H1 (cell line): Measurements from ENCODE around the gene ADCY1. TPM values are rescaled to one million over a fixed set of nuclear protein-coding genes. Genes with fewer than 3 reads are reported as not detected.
"Not testable (repeated sequence)": the region's sequence is repeated elsewhere in the genome, so short reads cannot be mapped to it uniquely, and the experiment has no call there.

Experiments
- CTCF ChIA-PET: fragments of 300-600 bp; sonication (Branson Sonifier 250); formaldehyde crosslinking; loops from one replicate; lab custom pipeline; 2021; ENCODE audit not compliant: partially characterized antibody; lab: Charles Lee
- POLR2A ChIA-PET: fragments of 300-600 bp; sonication (Branson Sonifier 250); formaldehyde crosslinking; loops from one replicate; lab custom pipeline; 2021; ENCODE audit warnings: inconsistent platforms; ENCODE audit not compliant: partially characterized antibody; lab: Charles Lee
- DNase-seq, 2 experiments: peaks; one replicate each; pipeline versions ENCODE4 v3.0.0 to v3.0.0-alpha.2; 2010 to 2022; ENCODE audit warnings: low spot score in 2 of 2, low read depth in 1 of 2, mixed read lengths in 1 of 2
- FAIRE-seq: peaks from 2 replicates; lab custom pipeline; 2011; peaks lifted over from hg19 to GRCh38; lab: Jason Lieb, UNC
- H2AFZ ChIP-seq: 2 replicates; pipeline ENCODE4 v1.8.1; 2012; ENCODE audit warnings: low read length, inconsistent platforms
- H2AK5ac ChIP-seq: 2 replicates; pipeline ENCODE4 v1.6.1; 2013; ENCODE audit warnings: low read depth, low read length
- H2BK120ac ChIP-seq: replicated peaks from 2 replicates; pipeline ENCODE3; 2013; ENCODE audit warnings: low read depth, low read length, inconsistent platforms
- H2BK12ac ChIP-seq: 2 replicates; pipeline ENCODE4 v1.6.1; 2013; ENCODE audit warnings: low read depth, low read length
- H2BK15ac ChIP-seq: 2 replicates; pipeline ENCODE4 v1.6.1; 2013; ENCODE audit warnings: low read length
- H2BK20ac ChIP-seq: 2 replicates; pipeline ENCODE4 v1.6.1; 2013; ENCODE audit warnings: low read length
- H2BK5ac ChIP-seq: 2 replicates; pipeline ENCODE4 v1.6.1; 2013; ENCODE audit warnings: low read depth, low read length
- H3K14ac ChIP-seq: 2 replicates; pipeline ENCODE4 v1.6.1; 2013; ENCODE audit warnings: inconsistent platforms; ENCODE audit not compliant: insufficient read length
- H3K18ac ChIP-seq: 2 replicates; pipeline ENCODE4 v1.6.1; 2013; ENCODE audit warnings: low read length; ENCODE audit errors: extremely low read depth
- H3K23ac ChIP-seq: 2 replicates; pipeline ENCODE4 v1.6.1; 2013; ENCODE audit warnings: inconsistent platforms; ENCODE audit not compliant: insufficient read length
- H3K23me2 ChIP-seq: 2 replicates; pipeline ENCODE4 v1.6.1; 2013; ENCODE audit warnings: low read depth, low read length
- H3K27ac ChIP-seq: 2 replicates; pipeline ENCODE4 v1.6.1; 2011; ENCODE audit warnings: low read depth, low read length, inconsistent platforms
- H3K27me3 ChIP-seq, 4 experiments: replicated peaks in 1 of 4; 1 replicate in 1 of 4; 2 replicates in 3 of 4; pipeline versions ENCODE4 v1.6.1 to v1.8.1; 2011 to 2013; ENCODE audit warnings: low read length in 3 of 4, mild to moderate bottlenecking in 3 of 4, inconsistent platforms in 2 of 4, mixed read lengths in 2 of 4, moderate library complexity in 1 of 4; ENCODE audit not compliant: control insufficient read depth in 3 of 4, insufficient read depth in 3 of 4; ENCODE audit errors: extremely low read depth in 1 of 4
- H3K36me3 ChIP-seq, 4 experiments: 2 replicates each; pipeline versions ENCODE4 v1.6.1 to v1.8.1; 2011 to 2013; ENCODE audit warnings: mild to moderate bottlenecking in 4 of 4, low read length in 3 of 4, moderate library complexity in 2 of 4, control low read depth in 1 of 4, inconsistent platforms in 1 of 4; ENCODE audit not compliant: insufficient read depth in 4 of 4, control insufficient read depth in 2 of 4
- H3K4ac ChIP-seq: replicated peaks from 2 replicates; pipeline ENCODE3; 2013; ENCODE audit warnings: low read length, low read depth, mixed read lengths, inconsistent platforms; ENCODE audit not compliant: insufficient read length
- H3K4me1 ChIP-seq, 4 experiments: replicated peaks in 1 of 4; 1 replicate in 1 of 4; 2 replicates in 3 of 4; pipeline versions ENCODE4 v1.6.1 to v1.8.1; 2011 to 2013; ENCODE audit warnings: low read length in 3 of 4, inconsistent platforms in 2 of 4, mixed read lengths in 1 of 4; ENCODE audit not compliant: insufficient read depth in 4 of 4, control insufficient read depth in 3 of 4
- H3K4me2 ChIP-seq, 2 experiments: 2 replicates each; pipeline versions ENCODE4 v1.6.1 to v1.8.1; 2011 to 2013; ENCODE audit warnings: low read depth in 2 of 2, low read length in 2 of 2, control low read depth in 1 of 2, inconsistent platforms in 1 of 2, mild to moderate bottlenecking in 1 of 2; ENCODE audit not compliant: insufficient read depth in 1 of 2
- H3K4me3 ChIP-seq, 4 experiments: fragments of 200-600, 300-600 bp in 1 of 4; sonication (generic), shearing (Covaris generic), sonication (Bioruptor Twin) in 1 of 4; 2 replicates each; pipeline versions ENCODE4 v1.5.1 to v1.8.1; 2011 to 2016; ENCODE audit warnings: low read length in 4 of 4, low read depth in 3 of 4, control low read depth in 2 of 4, inconsistent platforms in 2 of 4, mild to moderate bottlenecking in 2 of 4, mixed read lengths in 1 of 4, moderate library complexity in 1 of 4; ENCODE audit not compliant: insufficient read depth in 2 of 4; ENCODE audit errors: extremely low read depth in 1 of 4
- H3K56ac ChIP-seq: replicated peaks from 2 replicates; pipeline ENCODE3; 2013; ENCODE audit warnings: low read depth, mild to moderate bottlenecking, mixed read lengths, low read length, inconsistent platforms; ENCODE audit not compliant: insufficient read length
- H3K79me1 ChIP-seq: 2 replicates; pipeline ENCODE4 v1.6.1; 2013; ENCODE audit warnings: low read depth, low read length, control low read depth
- H3K79me2 ChIP-seq, 2 experiments: 2 replicates each; pipeline versions ENCODE4 v1.6.1 to v1.8.1; 2012 to 2013; ENCODE audit warnings: low read length in 2 of 2, mild to moderate bottlenecking in 2 of 2, inconsistent platforms in 1 of 2; ENCODE audit not compliant: insufficient read depth in 2 of 2, control insufficient read depth in 1 of 2
- H3K9ac ChIP-seq, 4 experiments: replicated peaks in 1 of 4; 1 replicate in 1 of 4; 2 replicates in 3 of 4; pipeline versions ENCODE4 v1.6.1 to v1.8.1; 2011 to 2013; ENCODE audit warnings: low read depth in 3 of 4, low read length in 3 of 4, control low read depth in 2 of 4, mild to moderate bottlenecking in 2 of 4, moderate library complexity in 2 of 4, inconsistent platforms in 1 of 4; ENCODE audit errors: extremely low read depth in 1 of 4
- H3K9me3 ChIP-seq, 2 experiments: 2 replicates each; pipeline versions ENCODE4 v1.6.1 to v1.8.1; 2012 to 2013; ENCODE audit warnings: mild to moderate bottlenecking in 2 of 2, moderate library complexity in 2 of 2, control low read depth in 1 of 2, inconsistent platforms in 1 of 2, low read depth in 1 of 2, low read length in 1 of 2, mixed read lengths in 1 of 2; ENCODE audit not compliant: insufficient read depth in 2 of 2
- H4K20me1 ChIP-seq, 2 experiments: replicated peaks in 1 of 2; 2 replicates each; pipeline versions ENCODE3 to v1.8.1; 2011 to 2013; ENCODE audit warnings: inconsistent platforms in 2 of 2, low read length in 2 of 2, mild to moderate bottlenecking in 1 of 2; ENCODE audit not compliant: insufficient read depth in 2 of 2, control insufficient read depth in 1 of 2
- H4K5ac ChIP-seq: 2 replicates; pipeline ENCODE4 v1.6.1; 2013; ENCODE audit warnings: low read length, low read depth, mixed read lengths, inconsistent platforms; ENCODE audit not compliant: insufficient read length
- H4K8ac ChIP-seq: 2 replicates; pipeline ENCODE4 v1.8.0; 2013; ENCODE audit warnings: mild to moderate bottlenecking, moderate library complexity, low read length, inconsistent platforms; ENCODE audit not compliant: insufficient read depth; ENCODE audit errors: extremely low read depth
- H4K91ac ChIP-seq: replicated peaks from 2 replicates; pipeline ENCODE3; 2013; ENCODE audit warnings: low read length, mixed read lengths, inconsistent platforms; ENCODE audit not compliant: insufficient read length
- WGBS, 2 experiments: shearing (Covaris generic) in 1 of 2; methylation state at CpG; one replicate each; pipeline versions ENCODE4 v1.1.6 to v1.1.7; 2013 to 2015; ENCODE audit warnings: low lambda C conversion rate in 2 of 2, mixed read lengths in 2 of 2, inconsistent platforms in 1 of 2, low coverage in 1 of 2, missing lambda C conversion rate in 1 of 2; ENCODE audit not compliant: insufficient replicate concordance in 2 of 2, insufficient coverage in 1 of 2, insufficient read length in 1 of 2; ENCODE audit errors: extremely low coverage in 1 of 2, missing lambda C conversion rate in 1 of 2; 5-methylcytosine and 5-hydroxymethylcytosine counted together
- polyA plus RNA-seq, 7 experiments: library from polyadenylated mRNA; depleted of rRNA in 3 of 7; stranded (reverse) in 5 of 7; unstranded in 2 of 7; fragments of >200 nt in 5 of 7; fragments of 200-250 nt in 2 of 7; gene quantifications; 1 replicate in 5 of 7; 2 replicates in 1 of 7; 4 replicates in 1 of 7; pipeline versions ENCODE4 v1.2.1 to v1.2.3, GENCODE V29; 2011 to 2013; ENCODE audit warnings: missing spikeins in 2 of 7, mixed read lengths in 2 of 7
- total RNA-seq: library from RNA; stranded (reverse); fragmentation: NEBNext Ultra II Directional; extraction: Animal tissue kit (Norgen Biotek cat#: 25700); gene quantifications from 2 replicates; pipeline ENCODE4 v1.2.1, GENCODE V29; 2021

The ADCY1 gene
- total and polyA plus RNA-seq, 2 of the 8 experiments (the other 6 are each of a cell fraction or from before 2014, with no cell fraction given) = 7.9 to 26.9 TPM

- not testable (repeated sequence) for H3K9ac ChIP-seq
Measured at GRCh38 chr7:45740573-45740972, 166.4 kb downstream of the ADCY1 start.

GRCh38 chr7:45748976-45749375, 174.8 kb downstream of the ADCY1 start:
- H2BK20ac ChIP-seq, H3K4ac ChIP-seq, H4K91ac ChIP-seq, H2AK5ac ChIP-seq, H3K9me3 ChIP-seq, DNase-seq, H2BK5ac ChIP-seq, H3K56ac ChIP-seq, POLR2A ChIA-PET, H3K79me2 ChIP-seq, H3K79me1 ChIP-seq, H2AFZ ChIP-seq, H4K20me1 ChIP-seq, H3K23me2 ChIP-seq, H2BK15ac ChIP-seq, H3K4me3 ChIP-seq, H4K5ac ChIP-seq, H3K18ac ChIP-seq, H4K8ac ChIP-seq, H2BK12ac ChIP-seq, H3K14ac ChIP-seq, H3K4me2 ChIP-seq, H3K27me3 ChIP-seq, H3K4me1 ChIP-seq, H3K27ac ChIP-seq, FAIRE-seq, H3K23ac ChIP-seq, H3K9ac ChIP-seq, H2BK120ac ChIP-seq: not testable (repeated sequence)
- peaks cover 0 to 11% (median 1%) of the 10 kb centered on the region in 4 experiments; a peak in 3 of 8 replicates for H3K36me3 ChIP-seq
- CTCF ChIA-PET = interaction anchor here (1.6 kb wide), 1 partner anchor 85 kb away, joined by 3 read pairs; no protein-coding TSS in a partner anchor

More at GRCh38 chr7:45740573-45740972, 166.4 kb downstream of the ADCY1 start:
- H3K23me2 ChIP-seq, H2BK15ac ChIP-seq, H3K14ac ChIP-seq, H2BK20ac ChIP-seq, FAIRE-seq, H3K36me3 ChIP-seq, DNase-seq, CTCF ChIA-PET, H3K56ac ChIP-seq, H3K79me2 ChIP-seq, H3K27ac ChIP-seq, H2BK5ac ChIP-seq, H3K4me2 ChIP-seq, H4K5ac ChIP-seq, H3K4me3 ChIP-seq, POLR2A ChIA-PET, H3K27me3 ChIP-seq, H4K20me1 ChIP-seq, H3K18ac ChIP-seq, H4K91ac ChIP-seq, H2BK12ac ChIP-seq, H4K8ac ChIP-seq, H3K4ac ChIP-seq, H2AK5ac ChIP-seq, H2AFZ ChIP-seq, H3K79me1 ChIP-seq, H3K9me3 ChIP-seq, H2BK120ac ChIP-seq, H3K4me1 ChIP-seq, H3K23ac ChIP-seq: not testable (repeated sequence)
- 81% methylated on average over 3 of the region's 3 CpGs; no CpG with 5 or more reads in 1 of the 2 experiments for WGBS, 2 experiments
